AG10803 (cell line): ENCODE results near the gene PRTFDC1.
A peak's percentile ranks its signal among the peaks of the same experiment; 100 is the strongest.

ENCODE experiments used
- DNase-seq: peaks from one replicate; pipeline ENCODE4 v3.0.0; 2010; ENCODE audit warnings: low read depth
- H3K4me3 ChIP-seq: 2 replicates; pipeline ENCODE4 v1.5.1; 2011; ENCODE audit warnings: mild to moderate bottlenecking, low read length, control low read depth
- TF ChIP-seq, protein P1 (sequence below): conservative IDR thresholded peaks from 2 replicates; pipeline ENCODE4 v1.5.1; 2011; ENCODE audit warnings: mild to moderate bottlenecking, low read length, control low read depth, inconsistent platforms

Gene PRTFDC1

DNA sequence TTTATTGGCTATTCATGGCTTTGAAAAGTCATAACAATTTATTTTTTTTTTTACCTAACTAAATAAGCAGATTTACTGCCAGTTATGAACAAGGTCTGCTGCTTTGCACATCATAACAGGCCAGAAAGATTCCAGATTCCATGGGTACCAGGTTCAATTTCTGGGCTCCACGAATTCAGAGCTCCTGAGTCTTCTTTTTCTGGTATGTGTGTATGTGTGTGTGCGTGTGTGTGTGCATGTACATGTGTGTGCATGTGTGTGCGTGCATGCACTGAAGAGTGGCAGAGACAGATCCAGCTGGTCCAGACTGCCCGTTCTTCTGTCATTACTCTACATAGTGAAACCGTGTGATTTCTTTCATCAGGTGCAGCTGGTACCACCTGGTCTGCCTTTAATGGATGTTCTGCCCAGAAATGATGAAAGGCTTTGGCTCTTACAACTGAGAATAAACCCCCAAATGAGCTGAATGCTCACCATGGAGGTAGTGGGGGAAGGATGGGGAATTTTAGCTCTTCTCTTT, 14.6 kb upstream of the PRTFDC1 start:
- TF ChIP-seq, protein P1, sequence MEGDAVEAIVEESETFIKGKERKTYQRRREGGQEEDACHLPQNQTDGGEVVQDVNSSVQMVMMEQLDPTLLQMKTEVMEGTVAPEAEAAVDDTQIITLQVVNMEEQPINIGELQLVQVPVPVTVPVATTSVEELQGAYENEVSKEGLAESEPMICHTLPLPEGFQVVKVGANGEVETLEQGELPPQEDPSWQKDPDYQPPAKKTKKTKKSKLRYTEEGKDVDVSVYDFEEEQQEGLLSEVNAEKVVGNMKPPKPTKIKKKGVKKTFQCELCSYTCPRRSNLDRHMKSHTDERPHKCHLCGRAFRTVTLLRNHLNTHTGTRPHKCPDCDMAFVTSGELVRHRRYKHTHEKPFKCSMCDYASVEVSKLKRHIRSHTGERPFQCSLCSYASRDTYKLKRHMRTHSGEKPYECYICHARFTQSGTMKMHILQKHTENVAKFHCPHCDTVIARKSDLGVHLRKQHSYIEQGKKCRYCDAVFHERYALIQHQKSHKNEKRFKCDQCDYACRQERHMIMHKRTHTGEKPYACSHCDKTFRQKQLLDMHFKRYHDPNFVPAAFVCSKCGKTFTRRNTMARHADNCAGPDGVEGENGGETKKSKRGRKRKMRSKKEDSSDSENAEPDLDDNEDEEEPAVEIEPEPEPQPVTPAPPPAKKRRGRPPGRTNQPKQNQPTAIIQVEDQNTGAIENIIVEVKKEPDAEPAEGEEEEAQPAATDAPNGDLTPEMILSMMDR, result no peak
- DNase-seq, result no peak
- H3K4me3 ChIP-seq, result no peak overlapping the region

DNA sequence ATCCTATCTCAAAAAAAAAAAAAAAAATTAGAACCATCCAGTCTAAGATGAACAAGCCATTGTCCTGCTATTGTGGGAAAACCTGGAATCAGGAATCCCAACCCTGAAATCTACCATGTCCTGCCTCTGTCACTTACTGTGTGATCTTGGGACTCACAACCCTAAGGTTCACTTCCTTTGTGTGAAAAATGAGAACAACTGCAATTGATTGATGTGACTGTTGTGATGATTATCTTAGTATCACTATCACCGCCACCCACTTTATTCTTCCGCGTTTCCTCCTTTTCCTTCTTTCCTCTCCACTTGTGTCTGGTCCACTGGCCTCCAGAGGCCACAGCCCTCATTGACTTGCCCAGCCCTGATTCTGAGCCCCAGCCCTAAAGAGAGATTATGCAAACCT, 12.6 kb upstream of the PRTFDC1 start:
- no peak for DNase-seq
- TF ChIP-seq, protein P1, result no peak
- no peak overlapping the region for H3K4me3 ChIP-seq

DNA sequence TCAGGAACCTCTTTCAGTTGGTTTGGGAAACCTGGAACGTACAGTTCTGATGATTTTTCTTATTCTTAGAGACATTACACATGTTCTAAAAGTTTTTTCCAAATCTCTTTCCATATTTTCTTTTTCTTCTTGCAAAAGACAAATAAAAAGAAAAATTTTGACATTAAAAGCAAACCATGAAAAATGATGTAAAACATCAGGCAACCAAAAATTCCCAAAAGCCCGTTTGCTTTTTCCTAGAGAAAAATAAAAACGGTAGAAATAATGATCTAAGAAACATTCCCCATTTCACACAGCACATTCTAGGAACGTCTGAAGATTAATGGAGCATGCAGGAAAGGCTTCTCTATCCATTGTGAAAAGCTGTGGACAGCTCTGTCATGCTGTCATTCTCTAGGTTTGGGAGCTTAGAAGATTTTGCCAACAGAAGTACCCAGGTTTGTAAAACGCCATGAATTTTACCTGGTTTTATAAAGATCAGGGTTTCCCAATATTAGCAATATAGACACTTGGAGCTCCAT, 11.2 kb upstream of the PRTFDC1 start:
- TF ChIP-seq, protein P1, result no peak
- no peak for DNase-seq
- no peak overlapping the region for H3K4me3 ChIP-seq

DNA sequence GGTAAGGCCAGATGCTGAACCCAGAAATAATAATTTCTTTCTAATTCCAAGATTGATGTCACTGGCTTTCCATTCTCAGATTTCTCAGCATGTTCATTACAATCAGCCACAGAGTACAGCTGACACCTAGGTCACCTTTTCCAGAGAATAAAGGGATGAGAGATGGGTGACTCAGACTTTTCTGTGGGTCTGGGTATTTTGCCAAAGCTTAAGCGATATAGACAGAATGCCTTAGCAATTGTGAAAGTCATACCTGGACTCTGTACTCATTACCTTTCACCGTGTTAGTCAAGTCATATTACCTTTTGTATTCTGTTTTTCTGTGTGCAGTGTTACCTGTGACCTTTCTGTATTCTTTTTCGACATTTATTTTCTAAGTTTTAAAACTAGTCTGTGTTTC, 10.6 kb upstream of the PRTFDC1 start:
- DNase-seq, result no peak
- TF ChIP-seq, protein P1, result no peak
- H3K4me3 ChIP-seq, result no peak overlapping the region

DNA sequence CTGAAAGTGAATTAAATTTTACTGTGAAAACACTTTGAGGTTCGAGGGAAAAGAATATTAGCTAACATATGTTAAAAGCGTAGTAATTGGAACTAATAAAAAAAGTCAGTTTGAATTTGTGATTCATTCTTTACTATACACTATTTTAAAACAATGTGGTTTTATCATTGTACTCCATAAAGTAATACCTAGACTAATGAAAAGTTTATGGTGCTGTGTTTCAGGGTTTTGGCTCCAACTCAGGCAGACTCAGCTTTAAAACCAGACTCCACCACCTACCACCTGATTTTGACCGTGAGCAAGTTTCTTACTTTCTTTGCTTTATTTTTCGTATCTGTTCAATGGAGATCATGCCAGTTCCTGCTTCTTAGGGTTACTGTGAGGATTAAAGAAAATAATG, 9.2 kb upstream of the PRTFDC1 start:
- TF ChIP-seq, protein P1, result no peak

DNA sequence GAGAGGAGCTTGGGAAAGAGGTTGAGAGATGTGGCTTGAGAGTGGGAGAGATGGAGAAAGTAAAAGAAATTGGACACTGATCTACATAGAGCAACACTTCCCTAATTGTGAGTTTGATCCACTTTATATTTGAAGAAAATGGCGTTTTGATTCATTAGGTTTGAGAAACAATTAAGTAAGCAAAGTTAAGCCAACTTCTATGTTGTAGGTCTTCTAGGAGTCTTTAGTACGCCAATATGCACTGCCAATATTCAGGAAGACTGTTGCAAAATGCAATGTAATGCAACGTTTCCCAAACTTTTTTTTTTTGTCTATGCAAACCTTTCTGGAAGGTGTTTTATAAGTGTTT, 7.0 kb upstream of the PRTFDC1 start:
- DNase-seq, result no peak
- TF ChIP-seq, protein P1, result no peak
- peak overlapping the region; percentile 34 for H3K4me3 ChIP-seq

More for the DNA sequence above, 9.2 kb upstream of the PRTFDC1 start:
- H3K4me3 ChIP-seq, result no peak overlapping the region
- DNase-seq, result no peak

DNA sequence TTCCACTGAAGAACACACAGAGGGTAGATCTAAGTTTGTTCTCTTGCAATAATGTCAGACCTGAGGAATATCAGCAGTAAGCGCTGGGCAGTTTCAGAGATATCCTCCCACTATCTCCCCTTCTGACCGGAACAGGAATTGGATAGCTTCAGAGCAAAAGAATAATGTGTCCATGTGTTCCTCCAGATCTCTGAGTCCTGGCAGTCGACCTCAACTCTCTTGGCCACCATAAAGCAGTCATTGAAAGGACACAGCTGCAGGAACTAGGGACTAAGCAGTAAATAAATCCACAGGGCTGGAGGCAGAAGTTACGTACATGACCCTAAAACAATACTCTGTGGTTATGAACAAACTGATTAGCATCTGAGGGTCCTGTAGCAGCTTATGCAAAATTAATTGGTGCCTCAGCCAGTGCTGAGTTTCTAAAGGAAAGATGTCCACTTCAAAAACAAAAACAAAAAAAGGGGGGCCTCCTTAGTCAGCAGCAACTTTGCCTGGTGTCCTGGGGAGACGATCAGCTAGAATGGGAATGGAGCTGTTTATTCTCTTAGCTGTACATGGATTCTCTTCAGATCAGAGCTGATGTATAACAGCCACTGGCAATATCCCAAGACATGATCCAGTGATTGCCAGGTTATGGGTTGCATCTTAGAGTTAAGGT, 6.4 kb upstream of the PRTFDC1 start:
- peak overlapping the region; percentile 34 for H3K4me3 ChIP-seq
- TF ChIP-seq, protein P1, result peak; percentile 30; the same call in 1 of the 2 replicates
- DNase-seq, result peak; percentile 84
